ENCODE data around the gene GABRB3.

The GABRB3 gene

DNA sequence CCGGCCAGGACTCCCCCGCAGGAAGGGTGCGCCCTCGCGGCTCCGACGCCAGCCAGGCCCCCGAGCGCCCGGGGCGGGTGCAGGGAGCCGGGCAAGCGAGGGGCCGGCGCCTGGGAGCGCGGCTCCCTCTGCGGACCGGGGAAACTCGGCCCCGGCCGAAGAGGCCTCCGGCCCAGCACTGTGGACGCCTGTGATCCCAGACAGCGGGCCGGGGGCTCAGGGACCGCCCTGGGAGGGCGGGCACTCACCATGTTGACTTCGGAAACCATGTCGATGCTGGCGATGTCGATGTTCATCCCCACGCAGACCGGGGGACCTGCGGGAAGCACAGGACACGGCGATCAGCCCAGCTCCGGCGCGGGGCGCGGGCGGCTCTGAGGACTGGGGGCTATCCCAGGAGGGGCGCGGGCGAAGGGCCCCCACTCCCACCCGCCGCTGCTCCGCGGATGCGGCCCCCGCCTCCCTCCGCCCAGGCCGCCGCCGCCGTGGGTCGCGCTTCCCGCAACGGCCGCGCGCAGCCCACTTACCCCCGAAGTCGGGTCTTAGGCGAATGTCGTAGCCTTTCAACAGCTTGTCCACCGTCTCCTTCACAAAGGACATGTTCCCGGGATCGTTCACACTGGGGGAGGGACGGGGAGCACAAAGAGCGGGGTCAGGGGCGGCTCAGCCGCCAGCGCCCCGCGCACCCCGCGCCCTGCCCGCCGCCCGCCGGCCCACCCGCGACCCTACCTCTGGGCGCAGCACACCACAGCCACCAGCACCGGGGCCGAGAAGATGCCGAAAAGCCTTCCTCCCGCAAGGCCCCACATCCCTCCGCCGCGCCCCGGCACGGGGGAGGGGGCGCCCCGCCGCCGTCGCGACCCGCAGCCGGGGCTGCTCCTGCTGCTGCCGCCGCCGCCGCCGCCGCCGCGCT, at the start of gene GABRB3:
TSS of gene GABRB3 (minus strand) at position 913 of the 913 bp plus-strand sequence.
- DNase-seq: no peak

GRCh38 chr15:26807517-26808427, 34.9 kb upstream of the GABRB3 start:
- DNase-seq: no peak

- DNase-seq: no peak
These were observed 33.7 kb upstream of the GABRB3 start for GRCh38 chr15:26806574-26806973.

DNA sequence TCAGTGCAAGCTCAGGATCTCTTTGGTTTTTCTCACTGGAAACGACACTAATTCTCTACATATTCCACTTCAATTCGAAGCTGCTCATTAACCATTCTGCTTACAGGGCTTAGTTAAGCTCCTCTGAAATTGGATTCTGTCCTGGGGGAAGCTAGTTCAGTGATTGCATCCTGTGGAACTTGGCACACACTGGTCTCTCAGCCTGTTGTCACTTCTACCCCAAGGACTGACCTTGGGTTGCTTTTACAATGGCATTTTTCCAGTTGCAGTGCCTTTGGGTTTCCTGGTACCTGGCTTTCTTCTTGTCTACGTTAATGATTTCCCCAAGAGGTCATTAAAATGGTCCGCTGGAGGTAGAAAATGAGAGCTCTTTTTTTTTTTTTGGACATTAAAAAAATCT, 33.3 kb upstream of the GABRB3 start:
- DNase-seq: no peak

GRCh38 chr15:26805470-26805869, 32.6 kb upstream of the GABRB3 start:
- no peak for DNase-seq

- no peak for DNase-seq
These were observed 31.4 kb upstream of the GABRB3 start for GRCh38 chr15:26804063-26804804.

DNA sequence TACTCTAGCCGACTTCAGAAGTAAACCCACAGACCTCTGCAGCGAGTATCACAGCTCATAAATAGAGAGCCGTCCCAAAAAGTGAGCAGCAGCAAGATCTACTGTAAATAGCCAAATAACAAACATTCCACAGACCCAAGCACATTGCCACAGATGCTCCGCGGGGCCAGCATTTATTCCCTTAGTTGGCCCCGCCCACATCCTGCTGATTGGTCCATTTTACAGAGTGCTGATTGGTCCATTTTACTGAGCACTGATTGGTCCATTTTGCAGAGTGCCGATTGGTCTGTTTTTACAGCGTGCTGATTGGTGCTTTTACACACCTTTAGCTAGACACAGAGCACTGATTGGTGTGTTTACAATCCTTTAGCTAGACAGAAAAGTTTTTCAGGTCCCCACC, 17.3 kb upstream of the GABRB3 start:
- DNase-seq: no peak

- DNase-seq: no peak
These were observed 8.9 kb upstream of the GABRB3 start for GRCh38 chr15:26781816-26782215.

- DNase-seq: no peak
These were observed 1.1 kb upstream of the GABRB3 start for GRCh38 chr15:26773917-26774316.

DNA sequence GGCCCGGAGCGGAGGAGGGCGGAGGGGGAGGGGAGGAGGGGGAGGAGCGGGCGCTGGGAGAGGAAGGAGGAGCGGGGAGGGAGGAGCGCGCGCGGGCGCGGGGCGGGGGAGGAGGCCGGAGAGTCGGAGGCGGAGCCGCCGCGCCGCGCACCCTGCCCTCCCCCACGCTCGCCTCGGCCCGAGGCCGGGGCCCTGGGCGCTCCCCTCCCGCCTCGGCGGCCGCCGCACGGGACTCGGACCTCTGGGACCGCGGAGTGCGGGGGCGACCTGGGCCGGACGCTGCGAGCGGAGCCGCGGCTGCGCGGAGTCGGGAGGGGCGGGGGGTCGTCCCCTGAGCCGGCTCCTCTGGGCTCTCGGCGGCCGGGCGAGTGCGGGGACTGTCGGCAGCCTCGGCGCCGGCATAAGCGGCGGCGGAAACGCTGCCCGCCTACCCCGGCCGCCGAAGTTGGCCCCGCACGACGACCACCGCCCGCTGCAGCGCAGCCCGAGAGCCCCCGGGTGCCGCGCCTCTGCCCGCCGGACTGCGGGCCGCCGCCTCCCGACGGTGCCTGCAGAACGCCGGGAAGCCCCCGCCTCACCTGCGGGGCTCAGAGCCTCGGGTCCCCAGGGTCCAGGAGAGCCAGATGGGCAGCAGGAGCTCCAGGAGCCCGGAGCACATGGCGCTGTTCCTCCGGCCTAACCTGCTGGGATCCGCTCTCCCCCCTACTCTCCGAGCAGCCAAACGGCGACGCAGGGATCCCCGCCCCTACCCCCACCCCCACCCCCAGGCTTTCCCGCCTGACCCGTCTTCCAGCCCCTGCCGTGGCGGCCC, 406 bp upstream of the GABRB3 start:
- no peak for DNase-seq

DNA sequence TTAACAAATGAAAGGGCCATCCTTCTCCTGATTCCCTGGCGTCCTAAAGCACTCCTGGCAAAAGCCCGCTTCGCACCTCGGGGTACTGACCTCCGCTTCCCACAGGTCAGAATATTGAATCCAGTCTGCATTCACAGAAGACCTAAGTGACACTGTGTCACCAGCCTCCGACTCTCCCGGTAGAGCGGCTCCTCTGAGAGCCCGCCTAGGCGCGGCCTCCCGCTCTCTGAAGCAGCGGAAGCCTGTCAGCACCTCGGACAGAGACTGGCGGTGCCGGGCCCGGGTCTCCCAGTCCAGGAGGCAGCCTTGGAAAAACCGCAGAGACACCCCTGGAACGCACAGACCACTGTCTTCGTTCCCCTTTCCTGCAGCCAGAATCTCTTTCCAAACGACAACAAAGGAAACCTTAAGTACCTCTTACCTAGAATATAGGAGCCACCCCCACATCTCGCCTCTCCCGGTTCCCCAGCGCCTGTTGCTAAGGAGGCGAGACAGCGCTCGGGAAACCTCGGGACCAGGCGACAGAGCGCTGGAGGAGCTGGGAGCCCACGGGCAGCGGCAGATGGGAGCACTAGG, 1.2 kb downstream of the GABRB3 start:
- DNase-seq: no peak

DNA sequence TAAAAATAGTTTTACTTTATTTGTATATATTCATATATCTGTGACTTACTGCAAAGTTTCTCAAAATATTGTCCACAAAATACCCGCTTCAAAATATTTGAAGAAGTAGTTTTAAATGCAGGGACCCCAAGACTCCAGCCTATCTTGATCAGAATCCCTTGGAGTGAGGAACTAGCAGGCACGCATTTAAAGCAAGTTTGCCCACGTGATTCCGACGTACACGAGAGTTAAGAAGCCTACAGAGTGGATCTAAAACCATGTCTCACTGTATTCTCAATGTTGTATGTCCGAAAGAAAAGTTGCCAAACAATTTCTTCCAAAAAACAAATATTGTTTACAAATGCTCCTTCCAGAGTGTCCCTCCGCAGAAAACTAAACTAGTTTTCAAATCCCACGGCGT, 1.7 kb downstream of the GABRB3 start:
- no peak for DNase-seq

- DNase-seq: no peak
These were observed 5.6 kb downstream of the GABRB3 start for GRCh38 chr15:26767169-26767670.

DNA sequence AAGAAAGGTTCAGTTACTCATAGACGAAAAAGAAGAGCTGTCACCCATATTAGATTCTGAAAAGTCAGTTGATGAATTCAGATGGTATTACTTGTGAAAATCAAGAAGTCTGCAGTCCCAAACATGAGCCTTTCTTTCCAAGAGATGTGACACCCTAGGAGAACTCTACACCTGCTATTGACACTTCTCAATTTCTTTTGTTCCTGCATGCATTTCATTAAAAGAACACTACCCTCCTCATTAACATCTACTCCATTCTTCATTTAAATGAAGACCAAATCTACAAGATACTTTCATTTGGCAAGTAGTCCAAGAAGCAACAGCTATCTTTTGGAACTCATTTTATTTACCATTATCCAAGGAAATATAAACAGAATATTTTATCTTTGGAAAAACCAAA, 6.6 kb downstream of the GABRB3 start:
- no peak for DNase-seq

- no peak for DNase-seq
These were observed 12.9 kb downstream of the GABRB3 start for GRCh38 chr15:26759986-26760385.

DNA sequence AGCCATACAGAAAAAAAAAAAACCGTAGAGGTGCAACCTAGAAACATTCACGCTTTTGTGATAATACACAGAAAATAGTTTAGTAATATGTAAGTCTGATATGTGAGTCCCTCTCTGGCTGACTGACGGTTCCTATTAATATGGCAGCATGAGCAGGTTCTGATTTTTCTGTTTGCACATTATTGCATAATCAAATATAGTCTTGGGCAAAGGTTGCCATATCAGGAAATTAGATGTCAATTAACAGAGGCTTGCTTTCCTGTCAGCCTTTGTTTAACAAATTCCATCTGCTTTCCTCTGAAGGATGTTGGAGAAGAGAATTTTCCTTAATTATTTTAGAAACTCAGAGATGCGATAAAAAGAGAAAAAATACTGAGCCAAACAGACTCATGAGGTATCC, 14.8 kb downstream of the GABRB3 start:
- no peak for DNase-seq

GRCh38 chr15:26757141-26757540, 15.7 kb downstream of the GABRB3 start:
- DNase-seq: no peak

- no peak for DNase-seq
These were observed 28.0 kb downstream of the GABRB3 start for GRCh38 chr15:26744894-26745293.

- no peak for DNase-seq
These were observed 33.1 kb downstream of the GABRB3 start for GRCh38 chr15:26739791-26740190.

DNA sequence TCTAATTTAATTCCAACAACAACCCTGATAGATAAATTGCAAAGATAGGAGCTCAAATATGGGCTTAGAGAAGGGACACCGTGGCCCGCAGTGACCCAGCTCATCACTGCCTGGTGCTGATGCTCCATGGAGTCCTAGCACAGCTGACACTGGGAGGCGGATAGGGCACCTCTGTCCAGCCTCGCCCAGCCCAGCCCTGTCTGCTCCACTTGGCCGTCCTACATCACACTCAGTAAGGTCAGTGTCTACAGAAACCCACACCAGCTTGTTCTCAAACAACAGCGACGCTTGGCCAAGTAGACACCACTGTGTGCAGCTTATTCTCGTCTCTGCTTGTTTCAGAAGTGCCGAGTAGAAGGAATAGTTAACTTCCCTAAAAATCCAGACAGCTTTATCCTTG, 33.9 kb downstream of the GABRB3 start:
- DNase-seq: no peak

- no peak for DNase-seq
These were observed 36.2 kb downstream of the GABRB3 start for GRCh38 chr15:26736502-26737248.
